ENCODE results near the gene OTC. TPM values are rescaled to one million over a fixed set of nuclear protein-coding genes. Genes with fewer than 3 reads are reported as not detected.

The OTC gene
- polyA plus RNA-seq, 1 experiment, result not detected

DNA sequence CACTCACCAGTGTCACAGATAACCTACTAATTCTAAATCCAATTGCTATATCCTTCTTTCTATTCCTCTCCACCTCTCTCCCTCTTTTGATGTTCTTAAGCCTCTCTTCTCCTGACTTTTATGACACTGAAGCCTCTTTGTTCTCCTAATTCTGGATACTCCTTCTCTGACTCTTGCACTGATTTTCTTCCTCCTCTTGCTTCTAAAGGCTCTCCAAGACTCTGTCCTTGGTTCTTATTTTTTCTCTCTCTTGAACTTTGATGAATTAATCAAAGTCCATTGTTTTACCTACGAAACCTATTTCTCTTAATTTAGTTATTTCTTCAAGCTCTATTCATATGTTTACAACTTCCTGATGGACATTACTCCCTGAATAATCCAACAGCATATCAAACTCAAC, 113.3 kb downstream of the OTC start:
- no peak for DNase-seq (ENCODE audit: low read depth)
- Histone ChIP-seq H3K36me3 (ENCODE audit: control insufficient read depth, insufficient read depth, low read length) (no peaks in the 10 kb centered on the region), H3K4me3 (ENCODE audit: low read depth, low read length) (no peak overlapping the region), H3K27me3 (ENCODE audit: control insufficient read depth, insufficient read depth, low read length) (no peaks in the 10 kb centered on the region)
- TF ChIP-seq, protein P1, sequence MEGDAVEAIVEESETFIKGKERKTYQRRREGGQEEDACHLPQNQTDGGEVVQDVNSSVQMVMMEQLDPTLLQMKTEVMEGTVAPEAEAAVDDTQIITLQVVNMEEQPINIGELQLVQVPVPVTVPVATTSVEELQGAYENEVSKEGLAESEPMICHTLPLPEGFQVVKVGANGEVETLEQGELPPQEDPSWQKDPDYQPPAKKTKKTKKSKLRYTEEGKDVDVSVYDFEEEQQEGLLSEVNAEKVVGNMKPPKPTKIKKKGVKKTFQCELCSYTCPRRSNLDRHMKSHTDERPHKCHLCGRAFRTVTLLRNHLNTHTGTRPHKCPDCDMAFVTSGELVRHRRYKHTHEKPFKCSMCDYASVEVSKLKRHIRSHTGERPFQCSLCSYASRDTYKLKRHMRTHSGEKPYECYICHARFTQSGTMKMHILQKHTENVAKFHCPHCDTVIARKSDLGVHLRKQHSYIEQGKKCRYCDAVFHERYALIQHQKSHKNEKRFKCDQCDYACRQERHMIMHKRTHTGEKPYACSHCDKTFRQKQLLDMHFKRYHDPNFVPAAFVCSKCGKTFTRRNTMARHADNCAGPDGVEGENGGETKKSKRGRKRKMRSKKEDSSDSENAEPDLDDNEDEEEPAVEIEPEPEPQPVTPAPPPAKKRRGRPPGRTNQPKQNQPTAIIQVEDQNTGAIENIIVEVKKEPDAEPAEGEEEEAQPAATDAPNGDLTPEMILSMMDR (IDR thresholded peaks at IDR 0.05; ENCODE audit: insufficient read depth, low read depth, low read length), result no peak
- CTCF ChIA-PET, result no interaction called here
- POLR2A ChIA-PET, result no interaction called here

DNA sequence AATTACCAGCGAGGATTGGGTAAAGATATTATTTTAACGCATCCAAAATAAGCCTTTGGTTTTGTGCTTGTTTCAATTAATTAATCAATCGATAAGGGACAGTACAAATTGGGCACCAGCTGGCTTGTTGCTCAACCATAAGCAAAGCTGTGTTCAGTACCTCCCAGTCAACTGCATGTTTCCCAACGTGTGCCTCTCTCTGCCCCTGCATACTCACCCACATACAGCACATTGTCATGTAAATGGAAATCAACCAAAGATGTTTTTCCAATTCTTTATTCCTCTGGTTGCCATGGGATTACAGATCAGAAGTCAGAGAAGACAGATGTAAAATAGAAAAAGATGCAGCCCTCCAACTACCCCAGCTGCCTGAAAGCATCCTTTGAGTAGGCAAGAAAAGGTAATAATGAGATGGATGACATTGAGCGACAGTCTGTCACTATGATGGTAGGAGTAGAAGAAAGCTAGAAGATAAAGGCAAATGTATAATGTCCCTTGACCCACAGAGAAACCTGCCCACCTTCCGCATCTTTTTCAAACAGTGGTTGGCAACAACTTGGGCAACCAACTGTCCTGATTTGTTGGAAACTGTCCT, 116.3 kb downstream of the OTC start:
- H3K36me3 ChIP-seq (ENCODE audit: control insufficient read depth, insufficient read depth, low read length), result no peaks in the 10 kb centered on the region
- POLR2A ChIA-PET, result no interaction called here
- TF ChIP-seq, protein P1 (IDR thresholded peaks at IDR 0.05; ENCODE audit: insufficient read depth, low read depth, low read length), result no peak
- DNase-seq (ENCODE audit: low read depth), result no peak
- CTCF ChIA-PET, result no interaction called here
- no peak overlapping the region for H3K4me3 ChIP-seq (ENCODE audit: low read depth, low read length)
- no peaks in the 10 kb centered on the region for H3K27me3 ChIP-seq (ENCODE audit: control insufficient read depth, insufficient read depth, low read length)

Small RNAs within 50 kb of the gene (small RNA-seq; reads per million reads assigned to genes)
- gene RF00322 (ENCODE audit: insufficient read length, low read depth, low replicate concordance), result not detected

Other genes with a start within 250 kb of the OTC start
- gene SRPX, start 131.7 kb upstream of the OTC start, polyA plus RNA-seq (2011; rRNA removed), result 44.9 and 48.2 TPM in 2 replicates
- 0.93 and 1.8 TPM in 2 replicates for gene RPGR, start 25.1 kb upstream of the OTC start, polyA plus RNA-seq (2011; rRNA removed)
- gene TSPAN7, start 208.9 kb downstream of the OTC start, polyA plus RNA-seq (2011; rRNA removed), result not detected in 2 replicates

Data from BJ (cell line).